GM12891 (cell line): Measurements from ENCODE around the gene CEP104.

ENCODE experiments used
- PAX5 ChIP-seq: IDR thresholded peaks from 2 replicates; pipeline ENCODE4 v1.6.1; 2011; ENCODE audit warnings: low read length, moderate library complexity, mild to moderate bottlenecking; ENCODE audit not compliant: insufficient read depth, severe bottlenecking
- POLR2A ChIP-seq: IDR thresholded peaks from 2 replicates; pipeline ENCODE4 v1.6.1; 2011; ENCODE audit warnings: low read depth, low read length, control low read depth
- POLR2AphosphoS5 ChIP-seq: IDR thresholded peaks from 2 replicates; pipeline ENCODE4 v1.6.1; 2011; ENCODE audit warnings: low read depth, low read length, control low read depth
- SPI1 ChIP-seq: IDR thresholded peaks from 2 replicates; pipeline ENCODE4 v1.6.1; 2011; ENCODE audit warnings: low read depth, low read length, control low read depth
- TAF1 ChIP-seq: IDR thresholded peaks from 2 replicates; pipeline ENCODE4 v1.6.1; 2011; ENCODE audit warnings: low read depth, low read length, control low read depth

- TF ChIP-seq POLR2A (no peak), POLR2AphosphoS5 (no peak), TAF1 (no peak), PAX5 (no peak), SPI1 (no peak)
These were observed 94.7 kb downstream of the CEP104 start for GRCh38 chr1:3762151-3762872.
